Left kidney (tissue), 2 donors: ENCODE results near the gene ARID1B. TPM values are rescaled to one million over a fixed set of nuclear protein-coding genes. Genes with fewer than 3 reads are reported as not detected.

Source experiments
- DNase-seq: peaks from one replicate; pipeline ENCODE4 v3.0.0-alpha.2; 2013
- polyA plus RNA-seq: library from polyadenylated mRNA; unstranded; fragments of 120-200 nt; gene quantifications from one replicate; pipeline ENCODE4 v1.2.1, GENCODE V29; 2013; ENCODE audit not compliant: insufficient read length

Gene ARID1B
- polyA plus RNA-seq, 1 donor: 87.7 TPM

- DNase-seq: no peak
Measured at GRCh38 chr6:157246048-157246630, 469.0 kb downstream of the ARID1B start.

GRCh38 chr6:157246771-157247484 lies 469.8 kb downstream of the ARID1B start:
- no peak for DNase-seq

GRCh38 chr6:157248264-157248663 lies 471.1 kb downstream of the ARID1B start:
- DNase-seq: no peak

- no peak for DNase-seq
Measured at GRCh38 chr6:157249826-157250225, 472.6 kb downstream of the ARID1B start.

- DNase-seq: no peak
Measured at GRCh38 chr6:157251586-157252247, 474.5 kb downstream of the ARID1B start.

- no peak for DNase-seq
Measured at GRCh38 chr6:157253017-157253416, 475.8 kb downstream of the ARID1B start.

GRCh38 chr6:157253699-157254098 lies 476.5 kb downstream of the ARID1B start:
- no peak for DNase-seq

GRCh38 chr6:157254538-157254937 lies 477.4 kb downstream of the ARID1B start:
- DNase-seq: no peak

- no peak for DNase-seq
Measured at GRCh38 chr6:157255079-157255478, 477.9 kb downstream of the ARID1B start.

- DNase-seq: no peak
Measured at GRCh38 chr6:157258878-157259277, 481.7 kb downstream of the ARID1B start.

GRCh38 chr6:157259443-157259842 lies 482.3 kb downstream of the ARID1B start:
- no peak for DNase-seq
